ENCODE measurements around the gene TMEM234.

The TMEM234 gene

DNA sequence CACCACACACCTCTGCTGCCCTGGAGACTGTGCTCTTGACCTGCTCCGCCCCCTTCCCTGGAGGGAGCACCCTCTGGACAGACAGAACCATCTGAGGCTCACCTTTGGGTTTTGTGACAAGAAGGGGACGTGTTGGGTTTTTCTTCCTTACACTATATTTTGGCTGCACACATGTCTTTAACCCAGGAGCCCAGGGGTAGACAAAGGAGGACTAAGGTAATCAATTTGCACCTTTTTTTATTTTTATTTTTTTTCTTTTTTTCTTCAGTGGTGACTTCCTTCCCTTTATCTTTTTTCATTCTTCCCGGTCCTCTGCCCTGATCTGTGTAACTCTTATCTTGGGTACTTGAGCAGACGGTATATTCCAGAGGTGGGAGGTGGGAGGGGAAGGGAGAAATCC lies 51.2 kb downstream of the TMEM234 start:
- no peak for DNase-seq
